GM23338 (cell line): ENCODE data around the gene LORICRIN. TPM values are rescaled to one million over a fixed set of nuclear protein-coding genes. Genes with fewer than 3 reads are reported as not detected.
"Not testable (repeated sequence)": the region's sequence is repeated elsewhere in the genome, so short reads cannot be mapped to it uniquely, and the experiment has no call there.

ENCODE experiments used
- ATAC-seq: fragments of 200-7000 bp; cut with Tn5 transposase; 3 replicates; pipeline ENCODE4 v1.9.1; 2020
- DNase-seq: peaks from one replicate; pipeline ENCODE4 v3.0.0-alpha.2; 2015; ENCODE audit warnings: low spot score
- H2AFZ ChIP-seq: fragments of 200-600 bp; sonication (generic); 2 replicates; pipeline ENCODE4 v1.8.0; 2016; ENCODE audit warnings: antibody characterized with exemption, mild to moderate bottlenecking, moderate library complexity
- H3F3A ChIP-seq: fragments of 200-600 bp; sonication (generic); replicated peaks from 2 replicates; pipeline ENCODE4 v1.8.0; 2017; ENCODE audit warnings: antibody characterized with exemption, mixed run types, low read depth
- H3K27ac ChIP-seq: fragments of 200-600 bp; sonication (generic); 2 replicates; pipeline ENCODE4 v1.6.1; 2016; ENCODE audit warnings: low read depth
- H3K27me3 ChIP-seq: fragments of 200-600 bp; sonication (generic); 2 replicates; pipeline ENCODE4 v1.8.0; 2016; ENCODE audit warnings: mild to moderate bottlenecking, mixed run types, moderate library complexity; ENCODE audit not compliant: insufficient read depth
- H3K36me3 ChIP-seq: fragments of 200-600 bp; sonication (generic); 2 replicates; pipeline ENCODE4 v1.8.0; 2016; ENCODE audit warnings: mild to moderate bottlenecking; ENCODE audit not compliant: insufficient read depth
- H3K4me1 ChIP-seq: fragments of 200-600 bp; sonication (generic); 2 replicates; pipeline ENCODE4 v1.8.0; 2016; ENCODE audit warnings: mild to moderate bottlenecking, moderate library complexity; ENCODE audit not compliant: insufficient read depth
- H3K4me2 ChIP-seq: fragments of 200-600 bp; sonication (generic); 2 replicates; pipeline ENCODE4 v1.7.1; 2017; ENCODE audit warnings: mixed run types
- H3K4me3 ChIP-seq: fragments of 200-600 bp; sonication (generic); 2 replicates; pipeline ENCODE4 v1.6.1; 2016; ENCODE audit warnings: mixed run types
- H3K79me2 ChIP-seq: fragments of 200-600 bp; sonication (generic); replicated peaks from 2 replicates; pipeline ENCODE4 v1.8.0; 2017; ENCODE audit warnings: mild to moderate bottlenecking; ENCODE audit not compliant: insufficient read depth
- H3K9me2 ChIP-seq: fragments of 200-600 bp; sonication (generic); 2 replicates; pipeline ENCODE4 v1.8.0; 2017; ENCODE audit not compliant: insufficient read depth
- H4K20me1 ChIP-seq: fragments of 200-600 bp; sonication (generic); replicated peaks from 2 replicates; pipeline ENCODE4 v1.8.0; 2017; ENCODE audit warnings: mild to moderate bottlenecking; ENCODE audit not compliant: insufficient read depth
- H3K27ac Mint-ChIP-seq: 2 replicates; pipeline ENCODE4 v1.8.0; 2020; ENCODE audit warnings: inconsistent platforms, mild to moderate bottlenecking, moderate library complexity, mixed read lengths
- H3K27me3 Mint-ChIP-seq: 3 replicates; pipeline ENCODE4 v1.8.0; 2022; ENCODE audit warnings: low read depth, mild to moderate bottlenecking, moderate library complexity, mixed read lengths, inconsistent platforms; ENCODE audit not compliant: insufficient read depth, poor library complexity
- H3K36me3 Mint-ChIP-seq: 3 replicates; pipeline ENCODE4 v1.8.0; 2021; ENCODE audit warnings: low read depth, mild to moderate bottlenecking, inconsistent platforms, moderate library complexity, mixed read lengths
- H3K4me1 Mint-ChIP-seq: 3 replicates; pipeline ENCODE4 v1.8.0; 2020; ENCODE audit warnings: mild to moderate bottlenecking, inconsistent platforms, mixed read lengths
- H3K4me3 Mint-ChIP-seq: 3 replicates; pipeline ENCODE4 v1.8.0; 2021; ENCODE audit warnings: moderate library complexity, mild to moderate bottlenecking, inconsistent platforms, mixed read lengths
- H3K9me3 Mint-ChIP-seq: 3 replicates; pipeline ENCODE4 v1.8.0; 2020; ENCODE audit warnings: moderate library complexity, mild to moderate bottlenecking, inconsistent platforms, mixed read lengths
- CREB1 ChIP-seq: fragments of 250-450 bp; sonication (Bioruptor Pico); IDR thresholded peaks from 2 replicates; pipeline ENCODE4 v1.5.0; 2020; ENCODE audit warnings: low read depth, mild to moderate bottlenecking, moderate library complexity
- CTCF ChIP-seq, 2 experiments: fragments of 200-600 bp in 1 of 2; sonication (generic) in 1 of 2; conservative IDR thresholded peaks; 2 replicates each; pipeline versions ENCODE4 v1.5.1 to v1.6.1; 2016 to 2017; ENCODE audit warnings: antibody characterized with exemption in 2 of 2, low read depth in 2 of 2, mild to moderate bottlenecking in 2 of 2, moderate library complexity in 1 of 2
- JUNB ChIP-seq: IDR thresholded peaks from one replicate; pipeline ENCODE4 v1.6.1; 2016; ENCODE audit warnings: antibody characterized with exemption; ENCODE audit not compliant: unreplicated experiment
- POLR2AphosphoS5 ChIP-seq: IDR thresholded peaks from 2 replicates; pipeline ENCODE4 v1.6.1; 2016; ENCODE audit warnings: antibody characterized with exemption, low read depth
- REST ChIP-seq: IDR thresholded peaks from one replicate; pipeline ENCODE4 v1.6.1; 2018; ENCODE audit warnings: antibody characterized with exemption; ENCODE audit not compliant: unreplicated experiment
- STAT1 ChIP-seq: IDR thresholded peaks from one replicate; pipeline ENCODE4 v1.6.1; 2016; ENCODE audit warnings: antibody characterized with exemption; ENCODE audit not compliant: unreplicated experiment
- ZNF462 ChIP-seq: fragments of 250-450 bp; sonication (Bioruptor Pico); IDR thresholded peaks from 2 replicates; pipeline ENCODE4 v1.5.0; 2020; ENCODE audit warnings: mild to moderate bottlenecking, moderate library complexity
- polyA plus RNA-seq: library from polyadenylated mRNA; unstranded; fragments of >200 nt; fragmentation: Nextera tagmentation; extraction: Ambion mirVana; gene quantifications from 2 replicates; pipeline ENCODE4 v1.2.1, GENCODE V29; 2016
- total RNA-seq: library from RNA; depleted of rRNA; stranded (reverse); fragments of >200 nt; shearing (Covaris generic); gene quantifications from 2 replicates; pipeline ENCODE4 v1.2.3, GENCODE V29; 2014

The LORICRIN gene
- total and polyA plus RNA-seq, 2 experiments from 2014 or later = 0.23 TPM; not detected in 1

GRCh38 chr1:153229076-153229829, 30.2 kb upstream of the LORICRIN start:
- H3K27ac ChIP-seq = not testable (repeated sequence)

GRCh38 chr1:153231363-153231762, 28.1 kb upstream of the LORICRIN start:
- Histone ChIP-seq H3K27me3 (no peaks in the 10 kb centered on the region), H4K20me1 (no peaks in the 10 kb centered on the region), H3K4me2 (no peak overlapping the region), H3K36me3 (no peaks in the 10 kb centered on the region), H3K4me3 (no peak overlapping the region), H3K9me2 (no peaks in the 10 kb centered on the region), H3K4me1 (no peaks in the 10 kb centered on the region), H2AFZ (no peak overlapping the region), H3F3A (no peaks in the 10 kb centered on the region), H3K79me2 (no peaks in the 10 kb centered on the region), H3K27ac (no peak overlapping the region)
- DNase-seq (no peak), ATAC-seq (no peak)
- H3K27ac Mint-ChIP-seq = no peak overlapping the region
- no peak overlapping the region for H3K4me3 Mint-ChIP-seq
- H3K36me3 Mint-ChIP-seq = no peaks in the 10 kb centered on the region
- H3K4me1 Mint-ChIP-seq = no peaks in the 10 kb centered on the region
- no peaks in the 10 kb centered on the region; the same call in 1 of the 3 replicates for H3K9me3 Mint-ChIP-seq
- H3K27me3 Mint-ChIP-seq = peaks cover 2% of the 10 kb centered on the region
- no peak for TF ChIP-seq CREB1
- no peak for TF ChIP-seq POLR2AphosphoS5
- TF ChIP-seq ZNF462 (CRISPR knock-in tag) = no peak
- TF ChIP-seq JUNB = no peak
- no peak for TF ChIP-seq STAT1
- no peak for TF ChIP-seq REST

More at GRCh38 chr1:153229076-153229829, 30.2 kb upstream of the LORICRIN start:
- not testable (repeated sequence) for H3K4me3 ChIP-seq, H3K36me3 ChIP-seq, H3K4me1 ChIP-seq, H3K36me3 Mint-ChIP-seq, H4K20me1 ChIP-seq, H3K9me3 Mint-ChIP-seq, H3K9me2 ChIP-seq, H3K4me2 ChIP-seq, H3K4me1 Mint-ChIP-seq, H3K4me3 Mint-ChIP-seq, H3F3A ChIP-seq, H3K27me3 Mint-ChIP-seq, H3K79me2 ChIP-seq, H3K27ac Mint-ChIP-seq, H3K27me3 ChIP-seq
- peak overlapping the region; percentile 53; the same call in 1 of the 2 replicates for H2AFZ ChIP-seq
- ATAC-seq (peak; percentile 99), DNase-seq (peak; percentile 79)
- TF ChIP-seq CTCF (conservative IDR thresholded peaks at IDR 0.05; ENCODE audit: low read depth in 2 of 2) = peak; percentile 57 to 68
